Thoracic aorta (tissue), 2 donors: Measurements from ENCODE around the gene ARHGAP36. TPM values are rescaled to one million over a fixed set of nuclear protein-coding genes. Genes with fewer than 3 reads are reported as not detected.

Experiments
- ATAC-seq: fragments of 150-250 bp; one replicate; pipeline ENCODE4 v1.8.0; 2017; ENCODE audit warnings: low read depth; ENCODE audit not compliant: insufficient number of reproducible peaks, low FRiP score
- DNase-seq: peaks from one replicate; pipeline ENCODE4 v3.0.0-alpha.2; 2020; ENCODE audit warnings: low spot score
- H3K27ac ChIP-seq, 2 donors: fragments of 200-600 bp; sonication (generic); 1 replicate in 1 of 2; 2 replicates in 1 of 2; pipeline ENCODE4 v1.5.1; 2016; ENCODE audit warnings: mild to moderate bottlenecking in 2 of 2, moderate library complexity in 2 of 2
- H3K27me3 ChIP-seq: fragments of 200-600 bp; sonication (generic); replicated peaks from 2 replicates; pipeline ENCODE4 v1.6.0; 2016; ENCODE audit warnings: mild to moderate bottlenecking; ENCODE audit not compliant: insufficient read depth
- H3K36me3 ChIP-seq: fragments of 200-600 bp; sonication (generic); one replicate; pipeline ENCODE4 v1.5.1; 2016
- H3K4me1 ChIP-seq, 2 donors: fragments of 200-600 bp; sonication (generic); 1 replicate in 1 of 2; 2 replicates in 1 of 2; pipeline versions ENCODE4 v1.5.1 to v1.6.0; 2016; ENCODE audit warnings: low read depth in 2 of 2, mild to moderate bottlenecking in 1 of 2; ENCODE audit not compliant: control insufficient read depth in 1 of 2
- H3K4me3 ChIP-seq: fragments of 200-600 bp; sonication (generic); 2 replicates; pipeline ENCODE4 v1.5.1; 2016; ENCODE audit warnings: mild to moderate bottlenecking
- H3K9me3 ChIP-seq: fragments of 200-600 bp; sonication (generic); 2 replicates; pipeline ENCODE4 v1.5.1; 2016
- total RNA-seq, 2 donors: library from RNA; depleted of rRNA; stranded (reverse); fragments of >200 nt; gene quantifications; one replicate each; pipeline versions ENCODE4 v1.1.0 to v1.2.3, GENCODE V29; 2016
- TF ChIP-seq, protein P1 (sequence below): fragments of 200-600 bp; sonication (generic); IDR thresholded peaks from one replicate; pipeline ENCODE4 v1.5.1; 2019; ENCODE audit warnings: antibody characterized with exemption

ARHGAP36 gene, protein sequence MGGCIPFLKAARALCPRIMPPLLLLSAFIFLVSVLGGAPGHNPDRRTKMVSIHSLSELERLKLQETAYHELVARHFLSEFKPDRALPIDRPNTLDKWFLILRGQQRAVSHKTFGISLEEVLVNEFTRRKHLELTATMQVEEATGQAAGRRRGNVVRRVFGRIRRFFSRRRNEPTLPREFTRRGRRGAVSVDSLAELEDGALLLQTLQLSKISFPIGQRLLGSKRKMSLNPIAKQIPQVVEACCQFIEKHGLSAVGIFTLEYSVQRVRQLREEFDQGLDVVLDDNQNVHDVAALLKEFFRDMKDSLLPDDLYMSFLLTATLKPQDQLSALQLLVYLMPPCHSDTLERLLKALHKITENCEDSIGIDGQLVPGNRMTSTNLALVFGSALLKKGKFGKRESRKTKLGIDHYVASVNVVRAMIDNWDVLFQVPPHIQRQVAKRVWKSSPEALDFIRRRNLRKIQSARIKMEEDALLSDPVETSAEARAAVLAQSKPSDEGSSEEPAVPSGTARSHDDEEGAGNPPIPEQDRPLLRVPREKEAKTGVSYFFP
- not detected for total RNA-seq

DNA sequence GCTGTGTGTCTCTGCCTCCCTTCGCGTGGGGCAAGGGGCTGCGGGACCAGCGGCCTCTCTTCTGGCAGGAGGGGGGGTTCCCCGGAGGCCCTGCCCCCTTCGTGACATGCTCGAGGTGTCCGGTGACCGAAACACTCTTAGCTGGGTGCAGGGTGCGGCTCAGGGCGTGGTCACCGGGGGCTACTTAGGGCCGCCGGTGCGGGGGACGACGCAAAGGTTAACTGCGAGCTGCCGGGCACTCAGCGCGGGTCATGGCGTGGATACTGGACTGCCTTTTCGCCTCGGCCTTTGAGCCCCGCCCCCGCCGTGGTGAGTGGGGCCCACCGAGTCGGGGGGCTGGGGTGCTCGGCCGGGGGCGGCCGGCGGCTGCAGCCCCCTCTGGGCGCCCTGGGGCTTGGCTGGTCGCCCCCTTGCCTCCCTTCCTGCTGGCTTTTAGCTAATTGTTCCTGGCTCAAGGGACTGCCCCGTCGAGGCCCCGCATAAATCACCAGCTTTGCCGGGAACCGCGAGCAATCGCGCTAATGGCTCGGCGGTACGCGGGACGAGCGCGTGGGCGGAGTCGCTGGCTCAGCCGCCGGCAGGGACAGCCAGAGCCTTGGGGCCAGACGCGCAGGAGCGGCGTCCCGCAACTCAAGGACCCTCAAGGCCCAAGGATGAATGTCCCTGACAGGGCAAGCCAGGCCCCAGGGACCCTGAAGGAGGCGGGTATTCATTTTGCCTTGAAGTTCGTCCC is at the start of gene ARHGAP36:
Gene ARHGAP36, plus strand, starts transcription at position 211 of the 733 bp plus-strand sequence. CDS start 23,320 bp downstream, outside the sequence.
- no peak for ATAC-seq
- DNase-seq: no peak
- Histone ChIP-seq H3K36me3 (no peaks in the 10 kb centered on the region), H3K27ac (no peak within 1 kb of the TSS), H3K4me3 (no peak within 1 kb of the TSS), H3K9me3 (no peaks in the 10 kb centered on the region), H3K4me1 (no peaks in the 10 kb centered on the region), H3K27me3 (no peaks in the 10 kb centered on the region)
- TF ChIP-seq, protein P1, sequence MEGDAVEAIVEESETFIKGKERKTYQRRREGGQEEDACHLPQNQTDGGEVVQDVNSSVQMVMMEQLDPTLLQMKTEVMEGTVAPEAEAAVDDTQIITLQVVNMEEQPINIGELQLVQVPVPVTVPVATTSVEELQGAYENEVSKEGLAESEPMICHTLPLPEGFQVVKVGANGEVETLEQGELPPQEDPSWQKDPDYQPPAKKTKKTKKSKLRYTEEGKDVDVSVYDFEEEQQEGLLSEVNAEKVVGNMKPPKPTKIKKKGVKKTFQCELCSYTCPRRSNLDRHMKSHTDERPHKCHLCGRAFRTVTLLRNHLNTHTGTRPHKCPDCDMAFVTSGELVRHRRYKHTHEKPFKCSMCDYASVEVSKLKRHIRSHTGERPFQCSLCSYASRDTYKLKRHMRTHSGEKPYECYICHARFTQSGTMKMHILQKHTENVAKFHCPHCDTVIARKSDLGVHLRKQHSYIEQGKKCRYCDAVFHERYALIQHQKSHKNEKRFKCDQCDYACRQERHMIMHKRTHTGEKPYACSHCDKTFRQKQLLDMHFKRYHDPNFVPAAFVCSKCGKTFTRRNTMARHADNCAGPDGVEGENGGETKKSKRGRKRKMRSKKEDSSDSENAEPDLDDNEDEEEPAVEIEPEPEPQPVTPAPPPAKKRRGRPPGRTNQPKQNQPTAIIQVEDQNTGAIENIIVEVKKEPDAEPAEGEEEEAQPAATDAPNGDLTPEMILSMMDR: no peak

DNA sequence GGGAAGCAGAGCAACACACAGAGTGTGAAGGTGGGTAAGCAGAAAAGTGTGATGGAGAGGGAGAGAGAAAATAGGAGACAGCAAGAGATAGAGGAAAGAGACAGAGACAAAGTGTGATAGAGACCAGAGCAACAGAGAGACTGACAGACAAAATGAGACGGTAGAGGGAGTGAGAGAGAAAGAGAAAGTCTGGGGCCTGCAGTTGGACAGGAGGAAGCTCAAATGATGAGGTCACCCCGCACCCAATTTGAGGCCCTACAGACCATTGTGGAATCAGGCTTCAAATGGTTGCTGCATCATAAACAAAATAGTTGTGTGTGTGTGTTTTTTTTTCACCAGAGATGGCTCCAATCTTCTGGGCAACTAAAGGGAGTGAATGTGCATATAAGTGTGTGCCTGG is 48.0 kb upstream of the ARHGAP36 start:
- no peaks in the 10 kb centered on the region for H3K9me3 ChIP-seq
- TF ChIP-seq, protein P1: no peak
- no peak overlapping the region for H3K4me3 ChIP-seq
- no peaks in the 10 kb centered on the region for H3K4me1 ChIP-seq
- H3K27me3 ChIP-seq: no peaks in the 10 kb centered on the region
- ATAC-seq: no peak
- H3K27ac ChIP-seq: no peak overlapping the region
- H3K36me3 ChIP-seq: no peaks in the 10 kb centered on the region
- no peak for DNase-seq

DNA sequence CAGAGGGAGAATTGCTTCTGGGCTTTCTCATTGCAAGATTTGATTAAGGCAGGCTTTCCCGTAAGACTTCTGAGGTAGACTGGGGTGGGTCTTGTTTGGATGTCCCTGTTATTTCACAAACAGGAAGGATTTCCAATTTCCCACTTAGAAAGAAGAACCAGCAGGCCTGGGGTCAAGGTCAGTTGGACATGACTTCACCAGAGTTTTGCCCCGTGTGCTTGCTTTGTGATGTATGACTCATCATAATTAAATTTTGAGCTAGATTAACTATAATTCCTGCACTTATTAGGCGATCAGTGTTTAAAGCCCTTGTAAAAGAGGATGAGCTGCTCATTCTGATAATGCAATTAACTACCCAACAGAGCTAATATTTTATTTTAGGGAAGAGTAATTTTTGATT is 32.8 kb upstream of the ARHGAP36 start:
- H3K27ac ChIP-seq: no peak overlapping the region
- no peak overlapping the region for H3K4me3 ChIP-seq
- ATAC-seq (no peak), DNase-seq (no peak)
- no peaks in the 10 kb centered on the region for H3K4me1 ChIP-seq
- no peaks in the 10 kb centered on the region for H3K9me3 ChIP-seq
- H3K27me3 ChIP-seq: no peaks in the 10 kb centered on the region
- TF ChIP-seq, protein P1: no peak
- H3K36me3 ChIP-seq: no peaks in the 10 kb centered on the region

DNA sequence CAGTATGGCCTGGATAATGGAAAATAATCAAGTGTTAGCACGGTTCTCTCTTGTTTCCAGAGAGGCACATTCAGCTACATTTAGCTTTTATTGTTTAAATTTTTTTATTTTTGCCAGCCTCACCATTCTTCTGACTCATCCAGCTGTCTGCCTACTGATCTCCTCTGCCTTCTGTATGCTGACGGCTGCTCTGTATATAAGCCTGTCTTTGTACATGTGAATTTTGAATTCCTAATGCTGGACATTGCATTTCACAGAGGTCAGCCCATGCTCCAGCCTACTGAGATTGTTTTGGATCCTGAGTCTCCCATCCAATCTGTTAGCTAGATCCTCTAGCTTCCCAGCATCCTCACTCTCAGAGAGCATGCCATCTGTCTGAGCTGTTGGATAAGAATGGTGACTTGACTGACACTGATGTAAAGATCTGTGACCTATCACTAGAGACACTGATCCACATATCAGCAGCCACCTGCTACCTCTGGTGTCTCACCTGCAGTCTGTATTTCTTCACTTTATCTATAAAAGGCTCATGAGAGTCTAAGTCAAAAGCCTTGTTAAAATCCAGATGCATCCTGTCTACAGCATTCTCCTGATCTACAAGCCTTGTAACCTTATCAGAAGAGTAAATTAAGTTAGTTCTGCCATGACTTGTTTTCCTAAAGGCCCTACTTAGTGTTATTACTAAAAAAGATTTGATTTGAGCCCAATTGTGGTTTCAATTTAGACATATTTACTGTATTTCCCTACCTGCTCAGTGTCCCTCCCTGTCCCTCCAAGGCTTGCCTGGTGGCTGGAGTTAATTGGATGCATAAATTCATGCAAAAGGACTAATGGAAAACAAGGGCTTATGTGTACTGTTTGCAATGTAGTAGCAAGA is 25.6 kb upstream of the ARHGAP36 start:
- Histone ChIP-seq H3K4me3 (no peak overlapping the region), H3K27me3 (no peaks in the 10 kb centered on the region), H3K27ac (no peak overlapping the region), H3K9me3 (no peaks in the 10 kb centered on the region), H3K4me1 (no peaks in the 10 kb centered on the region), H3K36me3 (no peaks in the 10 kb centered on the region)
- TF ChIP-seq, protein P1: no peak
- DNase-seq (no peak), ATAC-seq (no peak)
